DND-41 (cell line): ENCODE results near the gene WDHD1.
A peak's percentile ranks its signal among the peaks of the same experiment; 100 is the strongest.

Source experiments
- ATAC-seq: fragments of 200-7000 bp; cut with Tn5 transposase; 3 replicates; pipeline ENCODE4 v1.9.1; 2021; ENCODE audit warnings: low read depth; ENCODE audit not compliant: insufficient read depth
- DNase-seq: peaks from one replicate; pipeline ENCODE4 v3.0.0-alpha.2; 2020
- H2AFZ ChIP-seq: 2 replicates; pipeline ENCODE4 v1.6.0; 2012; ENCODE audit warnings: low read depth, low read length
- H3K27ac ChIP-seq: 2 replicates; pipeline ENCODE4 v1.5.1; 2012; ENCODE audit warnings: low read length, inconsistent platforms
- H3K27me3 ChIP-seq: fragments of 200-600 bp; sonication (generic); 2 replicates; pipeline ENCODE4 v1.6.0; 2012; ENCODE audit warnings: low read length, mild to moderate bottlenecking, inconsistent platforms; ENCODE audit not compliant: insufficient read depth, poor library complexity
- H3K36me3 ChIP-seq: 2 replicates; pipeline ENCODE4 v1.5.1; 2012; ENCODE audit warnings: low read length, inconsistent platforms; ENCODE audit not compliant: insufficient read depth
- H3K4me1 ChIP-seq: 2 replicates; pipeline ENCODE4 v1.5.1; 2012; ENCODE audit warnings: mild to moderate bottlenecking, low read length; ENCODE audit not compliant: insufficient read depth
- H3K4me2 ChIP-seq: 2 replicates; pipeline ENCODE4 v1.6.0; 2012; ENCODE audit warnings: mild to moderate bottlenecking, moderate library complexity, low read length, inconsistent platforms; ENCODE audit not compliant: insufficient read depth
- H3K4me3 ChIP-seq, 2 experiments: fragments of 200-600 bp in 1 of 2; shearing (Covaris generic) in 1 of 2; 2 replicates each; pipeline ENCODE4 v1.5.1; 2012 to 2016; ENCODE audit warnings: inconsistent platforms in 2 of 2, low read length in 2 of 2, mild to moderate bottlenecking in 2 of 2, low read depth in 1 of 2, moderate library complexity in 1 of 2
- H3K79me2 ChIP-seq: 2 replicates; pipeline ENCODE4 v1.6.0; 2012; ENCODE audit warnings: low read length, inconsistent platforms; ENCODE audit not compliant: insufficient read depth
- H3K9ac ChIP-seq: 2 replicates; pipeline ENCODE4 v1.6.0; 2012; ENCODE audit warnings: low read depth, mild to moderate bottlenecking, inconsistent platforms, low read length, moderate library complexity
- H3K9me3 ChIP-seq: 2 replicates; pipeline ENCODE4 v1.5.1; 2012; ENCODE audit warnings: low read length, moderate library complexity, mild to moderate bottlenecking, inconsistent platforms; ENCODE audit not compliant: insufficient read depth, severe bottlenecking
- H4K20me1 ChIP-seq: 2 replicates; pipeline ENCODE4 v1.6.0; 2012; ENCODE audit warnings: low read length; ENCODE audit not compliant: insufficient read depth
- EZH2 ChIP-seq: IDR thresholded peaks from 3 replicates; pipeline ENCODE4 v1.6.1; 2012; ENCODE audit warnings: borderline replicate concordance, low read depth, mild to moderate bottlenecking, moderate library complexity, low read length, inconsistent platforms; ENCODE audit not compliant: severe bottlenecking
- TF ChIP-seq, protein P1 (sequence below): IDR thresholded peaks from 2 replicates; pipeline ENCODE4 v1.5.1; 2012; ENCODE audit warnings: borderline replicate concordance, low read length, moderate library complexity, mild to moderate bottlenecking; ENCODE audit not compliant: poor library complexity, severe bottlenecking; ENCODE audit errors: extremely low read depth

WDHD1 gene

DNA sequence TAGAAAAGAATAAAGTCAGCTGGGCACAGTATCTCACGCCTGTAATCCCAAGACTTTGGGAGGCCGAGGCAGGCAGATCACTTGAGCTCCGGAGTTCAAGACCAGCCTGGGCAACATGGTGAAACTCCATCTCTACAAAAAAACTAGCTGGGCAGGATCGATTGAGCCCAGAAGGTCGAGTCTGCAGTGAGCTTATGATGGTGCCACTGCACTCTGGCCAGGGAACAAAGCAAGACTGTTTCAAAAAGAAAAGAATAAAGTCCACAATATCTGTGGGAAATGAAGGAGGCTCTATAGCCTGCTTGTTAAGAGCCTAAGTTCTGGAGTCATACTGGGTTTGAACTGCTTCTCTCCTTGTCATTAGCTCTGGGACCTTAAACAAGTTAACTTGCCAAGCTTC, 32.4 kb upstream of the WDHD1 start:
- Histone ChIP-seq H3K4me1 (peaks cover 14% of the 10 kb centered on the region; the same call in 1 of the 2 replicates), H3K9ac (no peak overlapping the region), H3K27ac (no peak overlapping the region), H2AFZ (no peak overlapping the region), H3K9me3 (no peaks in the 10 kb centered on the region), H3K36me3 (peaks cover 72% of the 10 kb centered on the region), H4K20me1 (peaks cover 77% of the 10 kb centered on the region), H3K79me2 (peaks cover 91% of the 10 kb centered on the region), H3K4me2 (no peak overlapping the region), H3K4me3 (no peak overlapping the region), H3K27me3 (no peaks in the 10 kb centered on the region)
- no peak for TF ChIP-seq EZH2
- DNase-seq = no peak
- no peak for ATAC-seq

DNA sequence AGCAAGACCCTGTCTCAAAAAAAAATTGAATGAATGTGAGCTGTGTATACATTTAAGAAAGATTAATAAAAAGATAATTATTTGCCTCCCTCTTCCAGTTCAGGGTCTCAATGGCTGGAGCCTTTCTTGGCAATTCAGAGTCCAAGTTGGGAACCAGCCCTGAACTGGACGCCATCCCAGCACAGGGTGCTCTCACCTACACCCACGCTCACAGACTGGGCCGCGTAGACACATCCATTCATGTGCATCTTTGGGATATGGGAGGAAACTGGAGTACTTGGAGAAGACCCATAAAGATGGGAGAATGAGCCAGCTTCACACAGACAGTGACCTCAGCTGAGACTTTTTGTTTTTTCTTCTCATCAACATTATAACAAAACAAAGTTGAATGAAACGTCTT, 31.0 kb upstream of the WDHD1 start:
- peaks cover 99% of the 10 kb centered on the region for H3K79me2 ChIP-seq
- peaks cover 68% of the 10 kb centered on the region for H3K36me3 ChIP-seq
- peaks cover 87% of the 10 kb centered on the region for H4K20me1 ChIP-seq
- H3K4me2 ChIP-seq = no peak overlapping the region
- ATAC-seq (no peak), DNase-seq (no peak)
- H3K9ac ChIP-seq = no peak overlapping the region
- H3K27ac ChIP-seq = no peak overlapping the region
- H3K4me3 ChIP-seq = no peak overlapping the region
- TF ChIP-seq, protein P1, sequence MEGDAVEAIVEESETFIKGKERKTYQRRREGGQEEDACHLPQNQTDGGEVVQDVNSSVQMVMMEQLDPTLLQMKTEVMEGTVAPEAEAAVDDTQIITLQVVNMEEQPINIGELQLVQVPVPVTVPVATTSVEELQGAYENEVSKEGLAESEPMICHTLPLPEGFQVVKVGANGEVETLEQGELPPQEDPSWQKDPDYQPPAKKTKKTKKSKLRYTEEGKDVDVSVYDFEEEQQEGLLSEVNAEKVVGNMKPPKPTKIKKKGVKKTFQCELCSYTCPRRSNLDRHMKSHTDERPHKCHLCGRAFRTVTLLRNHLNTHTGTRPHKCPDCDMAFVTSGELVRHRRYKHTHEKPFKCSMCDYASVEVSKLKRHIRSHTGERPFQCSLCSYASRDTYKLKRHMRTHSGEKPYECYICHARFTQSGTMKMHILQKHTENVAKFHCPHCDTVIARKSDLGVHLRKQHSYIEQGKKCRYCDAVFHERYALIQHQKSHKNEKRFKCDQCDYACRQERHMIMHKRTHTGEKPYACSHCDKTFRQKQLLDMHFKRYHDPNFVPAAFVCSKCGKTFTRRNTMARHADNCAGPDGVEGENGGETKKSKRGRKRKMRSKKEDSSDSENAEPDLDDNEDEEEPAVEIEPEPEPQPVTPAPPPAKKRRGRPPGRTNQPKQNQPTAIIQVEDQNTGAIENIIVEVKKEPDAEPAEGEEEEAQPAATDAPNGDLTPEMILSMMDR = no peak
- TF ChIP-seq EZH2 = no peak
- H3K9me3 ChIP-seq = no peaks in the 10 kb centered on the region
- H3K4me1 ChIP-seq = peaks cover 27% of the 10 kb centered on the region
- H2AFZ ChIP-seq = no peak overlapping the region
- no peaks in the 10 kb centered on the region for H3K27me3 ChIP-seq

DNA sequence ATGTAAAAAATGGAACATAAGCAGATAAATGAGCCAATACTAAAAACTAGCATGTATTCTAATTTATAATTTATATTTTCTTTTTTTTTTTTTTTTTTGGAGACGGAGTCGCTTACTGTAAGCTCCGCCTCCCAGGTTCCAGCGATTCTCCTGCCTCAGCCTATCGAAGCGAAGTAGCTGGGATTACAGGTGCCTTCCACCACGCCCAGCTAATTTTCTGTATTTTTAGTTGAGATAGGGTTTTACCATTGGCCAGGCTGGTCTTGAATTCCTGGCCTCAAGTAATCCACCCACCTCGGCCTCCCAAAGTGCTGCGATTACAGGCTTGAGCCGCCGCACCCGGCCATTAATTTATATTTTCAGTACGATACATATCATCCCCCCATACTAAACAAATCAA, 27.2 kb upstream of the WDHD1 start:
- no peaks in the 10 kb centered on the region for H3K27me3 ChIP-seq
- H3K9me3 ChIP-seq = no peaks in the 10 kb centered on the region
- H4K20me1 ChIP-seq = peaks cover 60% of the 10 kb centered on the region
- no peak overlapping the region for H3K4me3 ChIP-seq
- H3K79me2 ChIP-seq = peaks cover 76% of the 10 kb centered on the region
- no peak overlapping the region for H3K27ac ChIP-seq
- TF ChIP-seq EZH2 = no peak
- TF ChIP-seq, protein P1 = no peak
- H3K9ac ChIP-seq = no peak overlapping the region
- peak overlapping the region; percentile 89 for H3K4me2 ChIP-seq
- peaks cover 35% of the 10 kb centered on the region for H3K36me3 ChIP-seq
- H3K4me1 ChIP-seq = peaks cover 44% of the 10 kb centered on the region
- ATAC-seq (no peak), DNase-seq (no peak)
- no peak overlapping the region for H2AFZ ChIP-seq

DNA sequence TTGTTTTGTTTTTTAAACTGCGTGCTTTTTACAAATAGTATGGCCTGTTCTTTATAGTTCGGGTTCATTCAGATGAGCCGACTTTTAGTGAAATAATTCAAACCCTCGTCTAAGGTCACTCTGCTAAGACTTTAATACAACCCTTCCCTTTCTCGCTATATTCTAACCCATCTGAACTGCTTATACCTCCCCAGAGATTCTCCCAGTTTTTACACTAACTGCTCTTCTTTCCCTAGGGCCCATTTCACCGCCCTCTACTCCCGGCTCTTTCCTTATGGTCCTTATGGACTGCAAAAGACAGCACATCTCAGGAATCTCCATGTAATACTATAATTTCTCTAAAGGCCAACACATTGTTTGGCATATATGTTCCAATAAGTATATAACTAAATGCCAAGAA, 26.6 kb upstream of the WDHD1 start:
- peaks cover 70% of the 10 kb centered on the region for H3K79me2 ChIP-seq
- no peaks in the 10 kb centered on the region for H3K27me3 ChIP-seq
- no peak overlapping the region for H3K27ac ChIP-seq
- H3K4me3 ChIP-seq = peak overlapping the region in 1 of 2 experiments; percentile 83; a peak in 1 of 4 replicates
- H3K9me3 ChIP-seq = no peaks in the 10 kb centered on the region
- ATAC-seq = no peak
- H3K4me2 ChIP-seq = peak overlapping the region; percentile 89
- H3K4me1 ChIP-seq = peaks cover 44% of the 10 kb centered on the region
- no peak for TF ChIP-seq EZH2
- TF ChIP-seq, protein P1 = no peak
- peaks cover 35% of the 10 kb centered on the region for H3K36me3 ChIP-seq
- no peak for DNase-seq
- no peak overlapping the region for H3K9ac ChIP-seq
- H4K20me1 ChIP-seq = peaks cover 58% of the 10 kb centered on the region
- H2AFZ ChIP-seq = no peak overlapping the region
